Measurements from ENCODE around the gene ADGRG1.

Gene ADGRG1

DNA sequence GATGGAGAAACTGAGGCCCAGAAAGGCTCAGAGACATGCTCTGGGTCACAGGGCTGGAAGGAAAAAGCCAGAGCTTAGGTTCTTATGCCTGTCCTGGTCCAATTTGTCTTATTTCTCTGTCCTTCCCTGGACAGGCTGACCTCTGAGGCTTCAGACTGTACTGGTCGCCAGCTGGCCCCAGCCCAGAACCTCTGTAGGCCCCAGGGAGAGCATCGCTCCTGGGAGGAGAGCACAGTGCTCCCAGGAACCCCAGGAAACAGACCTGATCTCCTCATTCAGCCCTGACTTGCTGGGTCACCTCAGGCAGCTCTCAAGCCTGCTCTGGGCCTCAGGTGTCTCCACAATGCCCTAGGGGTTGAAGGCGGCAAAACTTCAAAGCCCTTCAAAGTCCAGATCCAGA, 71.1 kb downstream of the ADGRG1 start:
- TF ChIP-seq, protein P1, sequence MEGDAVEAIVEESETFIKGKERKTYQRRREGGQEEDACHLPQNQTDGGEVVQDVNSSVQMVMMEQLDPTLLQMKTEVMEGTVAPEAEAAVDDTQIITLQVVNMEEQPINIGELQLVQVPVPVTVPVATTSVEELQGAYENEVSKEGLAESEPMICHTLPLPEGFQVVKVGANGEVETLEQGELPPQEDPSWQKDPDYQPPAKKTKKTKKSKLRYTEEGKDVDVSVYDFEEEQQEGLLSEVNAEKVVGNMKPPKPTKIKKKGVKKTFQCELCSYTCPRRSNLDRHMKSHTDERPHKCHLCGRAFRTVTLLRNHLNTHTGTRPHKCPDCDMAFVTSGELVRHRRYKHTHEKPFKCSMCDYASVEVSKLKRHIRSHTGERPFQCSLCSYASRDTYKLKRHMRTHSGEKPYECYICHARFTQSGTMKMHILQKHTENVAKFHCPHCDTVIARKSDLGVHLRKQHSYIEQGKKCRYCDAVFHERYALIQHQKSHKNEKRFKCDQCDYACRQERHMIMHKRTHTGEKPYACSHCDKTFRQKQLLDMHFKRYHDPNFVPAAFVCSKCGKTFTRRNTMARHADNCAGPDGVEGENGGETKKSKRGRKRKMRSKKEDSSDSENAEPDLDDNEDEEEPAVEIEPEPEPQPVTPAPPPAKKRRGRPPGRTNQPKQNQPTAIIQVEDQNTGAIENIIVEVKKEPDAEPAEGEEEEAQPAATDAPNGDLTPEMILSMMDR (IDR thresholded peaks at IDR 0.05; ENCODE audit: insufficient read depth, missing control alignments) = no peak
- FAIRE-seq = no peak
- DNase-seq (ENCODE audit: insufficient read length, low spot score) = no peak

DNA sequence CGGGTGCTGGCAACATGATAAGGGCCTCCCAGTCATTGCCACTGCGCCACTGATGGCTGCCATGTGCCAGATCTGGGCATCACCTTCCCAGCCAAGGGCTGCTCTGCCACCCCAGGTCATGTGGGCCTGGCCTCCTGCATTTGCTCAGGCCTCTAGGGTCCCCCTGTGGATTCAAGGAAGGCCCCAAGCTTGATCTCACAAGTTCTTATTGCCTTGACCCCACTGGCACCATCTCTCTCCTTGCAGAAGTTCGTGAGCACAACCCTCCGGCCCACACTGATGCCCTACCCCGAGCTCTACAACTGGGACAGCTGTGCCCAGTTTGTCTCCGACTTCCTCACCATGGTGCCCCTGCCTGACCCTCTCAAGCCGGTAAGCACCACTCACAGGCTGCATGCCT, 71.5 kb downstream of the ADGRG1 start:
- DNase-seq (ENCODE audit: insufficient read length, low spot score) = no peak
- TF ChIP-seq, protein P1 (IDR thresholded peaks at IDR 0.05; ENCODE audit: insufficient read depth, missing control alignments) = no peak
- FAIRE-seq = no peak

DNA sequence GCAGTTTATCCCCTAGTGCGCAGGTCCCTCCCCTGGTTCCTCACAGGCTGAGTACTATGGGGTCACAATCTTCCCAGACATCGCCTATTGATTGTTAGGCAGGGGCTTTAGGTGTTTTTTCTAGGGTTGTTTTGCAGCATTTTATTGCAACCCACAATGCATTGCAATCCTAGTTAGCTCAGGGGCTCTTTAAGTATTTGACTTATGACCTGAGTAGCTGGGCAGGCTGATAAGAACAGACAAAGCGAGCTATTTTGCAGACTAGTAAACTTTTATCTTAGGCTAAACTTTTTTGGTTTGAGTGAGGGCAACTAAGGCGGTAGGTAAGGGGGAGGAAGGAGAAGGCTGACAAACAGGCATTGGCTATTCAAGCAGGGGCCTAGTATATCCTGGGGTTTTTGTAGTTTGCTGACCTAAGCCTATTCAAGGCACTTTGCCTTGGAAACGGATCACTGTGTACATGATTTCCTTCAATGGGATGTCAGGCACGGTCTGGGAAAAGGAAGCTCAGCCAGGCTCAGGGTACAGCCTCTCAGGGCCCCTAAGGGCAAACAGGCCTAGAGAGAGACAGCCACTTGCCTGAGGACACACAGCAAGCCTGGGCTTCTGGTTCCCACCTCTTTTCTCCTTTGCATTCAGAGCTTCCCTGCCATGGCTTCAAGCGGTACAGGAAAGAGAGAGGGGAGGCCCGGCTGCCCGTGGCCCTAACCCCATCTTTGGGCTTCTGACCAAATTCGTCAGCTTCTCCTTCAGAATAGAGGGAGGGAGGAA, 72.5 kb downstream of the ADGRG1 start:
- TF ChIP-seq, protein P1 (IDR thresholded peaks at IDR 0.05; ENCODE audit: insufficient read depth, missing control alignments) = no peak
- no peak for FAIRE-seq
- no peak for DNase-seq (ENCODE audit: insufficient read length, low spot score)

DNA sequence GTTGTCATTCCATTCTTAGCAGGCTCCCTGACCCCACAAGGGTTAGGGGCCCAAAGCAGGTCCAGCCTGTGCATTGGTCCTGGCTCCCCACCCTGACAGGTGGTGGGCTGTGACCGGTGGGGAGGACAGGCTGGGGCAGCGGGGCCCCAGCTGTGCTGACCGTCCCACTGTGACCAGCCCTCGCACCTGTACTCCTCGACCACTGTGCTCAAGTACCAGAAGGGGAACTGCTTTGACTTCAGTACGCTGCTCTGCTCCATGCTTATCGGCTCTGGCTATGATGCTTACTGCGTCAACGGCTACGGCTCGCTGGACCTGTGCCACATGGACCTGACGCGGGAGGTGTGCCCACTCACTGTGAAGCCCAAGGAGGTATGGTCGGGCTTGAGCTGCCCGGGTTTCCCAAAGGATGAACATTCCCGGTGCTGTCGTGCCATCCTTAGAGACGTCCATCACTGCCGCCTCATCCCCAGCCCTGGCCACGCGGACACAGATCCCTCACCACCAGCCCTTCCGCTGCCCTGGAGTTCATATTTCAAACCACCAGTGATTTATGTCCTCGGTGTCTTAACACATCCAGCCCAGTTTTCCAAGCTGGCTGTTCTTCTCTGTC, 73.4 kb downstream of the ADGRG1 start:
- FAIRE-seq (no peak), DNase-seq (ENCODE audit: insufficient read length, low spot score) (no peak)
- TF ChIP-seq, protein P1 (IDR thresholded peaks at IDR 0.05; ENCODE audit: insufficient read depth, missing control alignments) = no peak

DNA sequence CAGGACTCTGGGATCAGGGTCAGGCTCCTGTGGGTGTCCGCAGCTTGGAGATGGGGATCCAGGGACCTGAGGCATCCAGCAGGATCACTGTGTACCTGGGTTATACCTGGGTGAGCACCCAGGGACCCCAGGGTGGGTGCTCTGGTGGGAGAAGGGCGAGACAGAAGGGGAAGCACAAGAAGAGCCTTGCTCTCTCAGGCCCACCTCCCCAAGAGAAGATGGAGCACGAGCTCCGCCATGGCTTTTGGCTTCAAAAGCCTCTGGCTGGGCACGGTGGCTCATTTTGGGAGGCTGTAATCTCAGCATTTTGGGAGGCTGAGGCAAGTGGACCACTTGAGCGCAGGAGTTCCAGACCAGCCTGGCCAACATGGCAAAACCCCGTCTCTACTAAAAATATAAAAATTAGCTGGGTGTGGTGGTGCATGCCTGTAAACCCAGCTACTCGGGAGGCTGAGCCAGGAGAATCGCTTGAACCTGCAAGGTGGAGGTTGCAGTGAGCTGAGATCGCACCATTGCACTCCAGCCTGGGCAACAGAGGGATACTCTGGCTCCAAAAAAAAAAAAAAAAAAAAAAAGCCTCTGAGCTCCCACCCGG, 75.1 kb downstream of the ADGRG1 start:
- no peak for FAIRE-seq
- DNase-seq (ENCODE audit: insufficient read length, low spot score) = no peak
- TF ChIP-seq, protein P1 (IDR thresholded peaks at IDR 0.05; ENCODE audit: insufficient read depth, missing control alignments) = no peak

DNA sequence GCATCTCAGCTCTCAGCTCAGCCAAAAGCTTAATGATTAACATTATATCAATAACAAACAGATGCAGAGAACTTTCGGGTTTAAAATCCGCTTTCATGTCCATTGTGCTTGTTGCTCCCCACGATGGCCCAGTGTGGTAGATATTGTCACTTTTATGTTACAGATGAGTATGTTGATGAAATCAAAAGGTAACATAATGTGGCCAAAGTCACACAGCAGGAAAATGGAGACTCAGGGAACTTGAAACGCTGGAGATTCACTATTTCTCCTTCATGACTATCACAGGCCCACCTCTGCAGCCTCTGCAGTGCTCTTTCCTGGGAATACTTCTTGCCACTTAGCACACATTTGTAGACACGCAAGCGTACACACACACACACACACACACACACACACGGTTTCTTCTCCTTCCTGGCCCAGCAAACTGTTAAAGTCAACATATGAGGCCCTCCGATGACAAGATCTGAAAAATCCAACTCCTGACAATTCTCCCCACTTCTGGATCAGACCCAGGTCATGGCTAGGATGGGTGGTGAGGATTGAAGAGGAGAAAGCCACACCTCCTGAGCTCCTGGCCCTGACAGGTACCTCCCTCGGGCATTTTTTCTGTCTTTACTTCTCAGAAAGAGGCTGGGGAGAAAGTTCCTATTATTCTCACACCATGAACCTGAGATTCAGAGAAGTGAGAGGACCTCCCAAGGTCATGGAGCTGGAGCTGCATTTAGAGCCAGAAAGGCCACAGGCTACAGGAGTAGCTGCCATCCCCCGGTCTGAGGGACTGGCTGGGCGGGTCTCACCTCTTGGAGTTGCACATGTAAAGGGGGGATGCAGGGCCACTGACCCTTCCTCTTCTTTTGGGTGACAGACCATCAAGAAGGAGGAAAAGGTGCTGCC, 75.8 kb downstream of the ADGRG1 start:
- TF ChIP-seq, protein P1 (IDR thresholded peaks at IDR 0.05; ENCODE audit: insufficient read depth, missing control alignments) = no peak
- DNase-seq (ENCODE audit: insufficient read length, low spot score) (no peak), FAIRE-seq (no peak)

All from D721Med (cell line).